SK-N-SH (cell line): Measurements from ENCODE around the gene TREM2. TPM values are rescaled to one million over a fixed set of nuclear protein-coding genes. Genes with fewer than 3 reads are reported as not detected.

Experiments
- CTCF ChIA-PET: fragments of 300-600, 350-600 bp; formaldehyde crosslinking; extraction: SDS; loops from one replicate; lab custom pipeline; 2021; lab: Yijun Ruan, JAX
- POLR2A ChIA-PET: fragments of 350-600 bp; sonication (Branson Sonifier 250); formaldehyde crosslinking; extraction: SDS; loops from one replicate; lab custom pipeline; 2020; ENCODE audit warnings: antibody characterized with exemption, inconsistent platforms; lab: Yijun Ruan, JAX
- DNase-seq: peaks from one replicate; pipeline ENCODE4 v3.0.0; 2012
- H2AFZ ChIP-seq: fragments of 200-600 bp; sonication (generic); 2 replicates; pipeline ENCODE4 v1.8.1; 2016; ENCODE audit warnings: antibody characterized with exemption, mild to moderate bottlenecking, low read depth
- H3F3A ChIP-seq: fragments of 200-600 bp; sonication (generic); replicated peaks from 2 replicates; pipeline ENCODE3; 2016; ENCODE audit warnings: antibody characterized with exemption, mild to moderate bottlenecking; ENCODE audit not compliant: insufficient read depth
- H3K27ac ChIP-seq, 2 experiments: fragments of 200-500 bp in 1 of 2; fragments of 200-600 bp in 1 of 2; sonication (Bioruptor generic) in 1 of 2; sonication (generic), shearing (Covaris generic) in 1 of 2; 2 replicates each; pipeline versions ENCODE4 v1.5.1 to v1.6.1; 2014 to 2016; ENCODE audit warnings: low read depth in 2 of 2, inconsistent platforms in 1 of 2, low read length in 1 of 2, mild to moderate bottlenecking in 1 of 2, mixed read lengths in 1 of 2
- H3K27me3 ChIP-seq: fragments of 200-600 bp; sonication (generic), shearing (Covaris generic); 2 replicates; pipeline ENCODE4 v1.6.1; 2016; ENCODE audit warnings: mixed run types; ENCODE audit not compliant: insufficient read depth
- H3K36me3 ChIP-seq, 2 experiments: fragments of 200-500 bp in 1 of 2; fragments of 200-600 bp in 1 of 2; sonication (Bioruptor generic) in 1 of 2; sonication (generic) in 1 of 2; replicated peaks in 1 of 2; 2 replicates each; pipeline versions ENCODE3 to v1.5.1; 2014 to 2016; ENCODE audit warnings: low read length in 1 of 2, mild to moderate bottlenecking in 1 of 2; ENCODE audit not compliant: insufficient read depth in 2 of 2, control insufficient read depth in 1 of 2
- H3K4me1 ChIP-seq, 2 experiments: fragments of 200-500 bp in 1 of 2; fragments of 200-600 bp in 1 of 2; sonication (Bioruptor generic) in 1 of 2; sonication (generic), shearing (Covaris generic) in 1 of 2; 2 replicates each; pipeline versions ENCODE4 v1.5.1 to v1.6.1; 2014 to 2016; ENCODE audit warnings: low read depth in 1 of 2, low read length in 1 of 2, mixed run types in 1 of 2; ENCODE audit not compliant: insufficient read depth in 2 of 2, control insufficient read depth in 1 of 2
- H3K4me2 ChIP-seq: fragments of 200-600 bp; sonication (generic), shearing (Covaris generic); 2 replicates; pipeline ENCODE4 v1.6.1; 2017; ENCODE audit warnings: mixed run types
- H3K4me3 ChIP-seq, 2 experiments: fragments of 200-500 bp in 1 of 2; fragments of 200-600 bp in 1 of 2; sonication (Bioruptor generic) in 1 of 2; sonication (generic), shearing (Covaris generic) in 1 of 2; 2 replicates each; pipeline versions ENCODE4 v1.5.1 to v1.8.1; 2014 to 2016; ENCODE audit warnings: low read depth in 2 of 2, inconsistent platforms in 1 of 2, low read length in 1 of 2, mild to moderate bottlenecking in 1 of 2, mixed read lengths in 1 of 2, moderate library complexity in 1 of 2
- H3K79me2 ChIP-seq: fragments of 200-600 bp; sonication (generic); 2 replicates; pipeline ENCODE4 v1.8.1; 2017; ENCODE audit warnings: mild to moderate bottlenecking; ENCODE audit not compliant: insufficient read depth
- H3K9ac ChIP-seq: fragments of 200-600 bp; sonication (generic); 2 replicates; pipeline ENCODE4 v1.6.1; 2017; ENCODE audit warnings: mixed run types
- H3K9me2 ChIP-seq: fragments of 200-600 bp; sonication (generic); 2 replicates; pipeline ENCODE4 v1.6.1; 2017; ENCODE audit warnings: mixed run types
- H3K9me3 ChIP-seq: fragments of 200-600 bp; sonication (generic); 2 replicates; pipeline ENCODE4 v1.6.1; 2017; ENCODE audit warnings: mixed run types, mild to moderate bottlenecking, moderate library complexity
- H4K20me1 ChIP-seq: fragments of 200-600 bp; sonication (generic); 2 replicates; pipeline ENCODE4 v1.6.1; 2017; ENCODE audit warnings: mild to moderate bottlenecking, mixed run types; ENCODE audit not compliant: insufficient read depth
- EP300 ChIP-seq, 2 experiments: IDR thresholded peaks; 2 replicates each; pipeline versions ENCODE4 v1.4.0 to v1.6.1; 2012; ENCODE audit warnings: borderline replicate concordance in 1 of 2, low read depth in 1 of 2, low read length in 1 of 2
- EZH2phosphoT487 ChIP-seq: fragments of 200-600 bp; sonication (generic); IDR thresholded peaks from 2 replicates; pipeline ENCODE4 v1.6.1; 2017; ENCODE audit warnings: low read depth, mixed run types, mild to moderate bottlenecking, antibody characterized with exemption, moderate library complexity, borderline replicate concordance
- FOXJ3 ChIP-seq: sonication (generic); formaldehyde crosslinking; IDR thresholded peaks from 2 replicates; pipeline ENCODE4 v1.5.1; 2020; ENCODE audit warnings: mild to moderate bottlenecking, missing genetic modification reagents
- GABPA ChIP-seq: IDR thresholded peaks from 2 replicates; pipeline ENCODE4 v1.4.0; 2012; ENCODE audit warnings: low read depth, mild to moderate bottlenecking
- GATA2 ChIP-seq: sonication (generic); formaldehyde crosslinking; IDR thresholded peaks from 2 replicates; pipeline ENCODE4 v1.5.0; 2020; ENCODE audit warnings: mild to moderate bottlenecking, missing genetic modification reagents
- MAX ChIP-seq: IDR thresholded peaks from 2 replicates; pipeline ENCODE4 v1.4.0; 2012; ENCODE audit warnings: low read depth
- NRF1 ChIP-seq: IDR thresholded peaks from 2 replicates; pipeline ENCODE4 v1.6.1; 2012; ENCODE audit warnings: low read depth, mild to moderate bottlenecking, low read length
- PBX3 ChIP-seq: IDR thresholded peaks from 2 replicates; pipeline ENCODE4; 2012
- RAD21 ChIP-seq: IDR thresholded peaks from 2 replicates; pipeline ENCODE4 v1.6.1; 2012; ENCODE audit warnings: mild to moderate bottlenecking, low read length
- RCOR1 ChIP-seq: fragments of 150-350 bp; IDR thresholded peaks from 2 replicates; pipeline ENCODE4 v1.6.1; 2017; ENCODE audit warnings: antibody characterized with exemption, low read length
- REST ChIP-seq: IDR thresholded peaks from 2 replicates; pipeline ENCODE4 v1.6.1; 2012; ENCODE audit warnings: mild to moderate bottlenecking, low read depth, low read length, moderate library complexity
- SMC3 ChIP-seq: IDR thresholded peaks from 2 replicates; pipeline ENCODE4 v1.6.1; 2012; ENCODE audit warnings: low read depth, low read length, improper control_type of control experiment
- TAF1 ChIP-seq: IDR thresholded peaks from 2 replicates; pipeline ENCODE4 v1.6.1; 2012; ENCODE audit warnings: low read depth, mild to moderate bottlenecking, low read length, moderate library complexity, borderline replicate concordance
- TCF12 ChIP-seq: IDR thresholded peaks from 2 replicates; pipeline ENCODE4 v1.4.0; 2012
- TEAD4 ChIP-seq: IDR thresholded peaks from 2 replicates; pipeline ENCODE4 v1.4.0; 2012; ENCODE audit warnings: mild to moderate bottlenecking, borderline replicate concordance; ENCODE audit not compliant: insufficient read depth
- USF1 ChIP-seq: IDR thresholded peaks from 2 replicates; pipeline ENCODE4 v1.4.0; 2012; ENCODE audit warnings: low read depth, borderline replicate concordance
- WGBS: methylation state at CpG from one replicate; pipeline ENCODE4 v1.1.6; 2017; ENCODE audit warnings: low lambda C conversion rate; 5-methylcytosine and 5-hydroxymethylcytosine counted together
- polyA plus RNA-seq, 3 experiments: library from polyadenylated mRNA; depleted of rRNA; stranded (reverse); fragments of >200 nt; gene quantifications; 2 replicates each; pipeline ENCODE4 v1.2.3, GENCODE V29; 2012

TREM2 gene
- polyA plus RNA-seq, 1 of the 3 experiments (the other 2 are of a cell fraction), result not detected

- TF ChIP-seq MAX, result no peak
- no peak for TF ChIP-seq TAF1
- TF ChIP-seq EP300 (IDR thresholded peaks at IDR 0.05; ENCODE audit: borderline replicate concordance in 1 of 2, low read depth in 1 of 2, low read length in 1 of 2), result no peak
- TF ChIP-seq, all 33 proteins: peak for 0
These were observed 31.0 kb upstream of the TREM2 start (continued) for GRCh38 chr6:41193884-41194283.

GRCh38 chr6:41193171-41193734 lies 30.3 kb upstream of the TREM2 start:
- H3K9me2 ChIP-seq, result no peaks in the 10 kb centered on the region
- WGBS, result 34% methylated on average over 4 of the region's 5 CpGs
- H3K4me2 ChIP-seq, result no peak overlapping the region
- TF ChIP-seq FOXJ3 (no peak), PBX3 (no peak), TEAD4 (no peak), EZH2phosphoT487 (no peak), NRF1 (no peak), REST (no peak), TCF12 (no peak), RAD21 (no peak), GATA2 (CRISPR knock-in tag) (no peak), GABPA (no peak), RCOR1 (no peak), SMC3 (no peak), USF1 (no peak)
- TF ChIP-seq, all 33 proteins: peak for 0
- H3K9ac ChIP-seq, result no peak overlapping the region
- no peaks in the 10 kb centered on the region for H3K4me1 ChIP-seq
- no peak overlapping the region for H2AFZ ChIP-seq
- H3K4me3 ChIP-seq, result no peak overlapping the region
- no peaks in the 10 kb centered on the region for H3K9me3 ChIP-seq
- H3K79me2 ChIP-seq, result no peaks in the 10 kb centered on the region
- no peaks in the 10 kb centered on the region for H4K20me1 ChIP-seq
- CTCF ChIA-PET, result interaction anchor here (1.1 kb wide), 1 partner anchor 135 kb away, joined by 3 read pairs; no protein-coding TSS in a partner anchor
- H3F3A ChIP-seq, result no peaks in the 10 kb centered on the region
- H3K27ac ChIP-seq, result no peak overlapping the region
- no peaks in the 10 kb centered on the region for H3K36me3 ChIP-seq
- POLR2A ChIA-PET, result no interaction called here
- H3K27me3 ChIP-seq, result peaks cover 36% of the 10 kb centered on the region; the same call in 1 of the 2 replicates
- no peak for DNase-seq
